COR-L47 (cell line): ENCODE results near the gene ACO1.
"Not testable (repeated sequence)": the region's sequence is repeated elsewhere in the genome, so short reads cannot be mapped to it uniquely, and the experiment has no call there.

Source experiments
- DNase-seq: peaks from one replicate; lab custom pipeline; 2025; lab: John Stamatoyannopoulos, UW

ACO1 gene

GRCh38 chr9:32384364-32385151, at the start of gene ACO1:
ACO1 (plus strand) TSS chr9:32384643; CDS start chr9:32405507, 20,864 bp downstream.
- peak; percentile 70 for DNase-seq

- no peak for DNase-seq
These were observed 49.2 kb upstream of the ACO1 start for GRCh38 chr9:32334916-32335895.

GRCh38 chr9:32339424-32339823, 45.0 kb upstream of the ACO1 start:
- DNase-seq: no peak

GRCh38 chr9:32340361-32340760, 44.1 kb upstream of the ACO1 start:
- no peak for DNase-seq

- DNase-seq: no peak
These were observed 39.8 kb upstream of the ACO1 start for GRCh38 chr9:32344551-32345182.

- no peak for DNase-seq
These were observed 39.2 kb upstream of the ACO1 start for GRCh38 chr9:32345243-32345642.

- no peak for DNase-seq
These were observed 36.9 kb upstream of the ACO1 start for GRCh38 chr9:32347571-32347970.

- no peak for DNase-seq
These were observed 36.2 kb upstream of the ACO1 start for GRCh38 chr9:32348106-32348695.

GRCh38 chr9:32349013-32349412, 35.4 kb upstream of the ACO1 start:
- no peak for DNase-seq

- peak; percentile 14 for DNase-seq
These were observed 33.8 kb upstream of the ACO1 start for GRCh38 chr9:32350682-32351081.

- no peak for DNase-seq
These were observed 32.6 kb upstream of the ACO1 start for GRCh38 chr9:32351845-32352244.

- DNase-seq: not testable (repeated sequence)
These were observed 31.0 kb upstream of the ACO1 start for GRCh38 chr9:32353476-32353875.

GRCh38 chr9:32359452-32359851, 25.0 kb upstream of the ACO1 start:
- no peak for DNase-seq

- DNase-seq: no peak
These were observed 23.3 kb upstream of the ACO1 start for GRCh38 chr9:32360983-32361673.

- no peak for DNase-seq
These were observed 13.2 kb upstream of the ACO1 start for GRCh38 chr9:32371279-32371678.

- no peak for DNase-seq
These were observed 12.8 kb upstream of the ACO1 start for GRCh38 chr9:32371679-32372078.

- DNase-seq: no peak
These were observed 8.2 kb upstream of the ACO1 start for GRCh38 chr9:32376285-32376684.

GRCh38 chr9:32378496-32378895, 5.9 kb upstream of the ACO1 start:
- peak; percentile 72 for DNase-seq

- DNase-seq: peak; percentile 66
These were observed 5.3 kb upstream of the ACO1 start for GRCh38 chr9:32378993-32379729.

GRCh38 chr9:32380944-32381343, 3.5 kb upstream of the ACO1 start:
- DNase-seq: no peak
